Astrocyte (in vitro differentiated cells and primary cell): Measurements from ENCODE around the gene UGT1A7.

Experiments
- CTCF ChIP-seq: IDR thresholded peaks from 2 replicates; pipeline ENCODE4 v1.5.1; 2011; ENCODE audit warnings: low read depth, mild to moderate bottlenecking, inconsistent platforms, low read length, moderate library complexity; ENCODE audit not compliant: insufficient read depth
- EZH2 ChIP-seq: IDR thresholded peaks from 2 replicates; pipeline ENCODE4 v1.6.1; 2012; ENCODE audit warnings: mild to moderate bottlenecking, low read length, inconsistent platforms; ENCODE audit not compliant: insufficient read depth

DNA sequence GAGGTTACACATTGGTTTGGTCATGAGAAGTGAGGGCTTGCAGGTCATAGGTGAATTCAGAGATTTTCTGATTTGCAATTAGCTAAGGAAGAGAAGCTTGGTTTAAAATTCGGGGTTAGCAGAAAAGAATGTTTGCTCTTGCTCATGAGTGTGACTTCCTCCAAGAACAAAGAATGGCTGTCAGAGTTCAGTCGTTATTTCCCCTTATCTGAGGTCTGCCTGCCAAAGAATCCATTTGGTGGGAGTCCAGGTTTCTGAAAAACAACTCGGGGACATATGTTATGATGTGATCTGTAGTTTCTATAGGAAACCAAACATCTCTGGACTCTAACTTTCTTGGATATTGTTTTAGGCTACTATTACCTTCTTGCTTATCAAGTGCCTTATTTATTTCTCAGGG is 7.8 kb downstream of the UGT1A7 start:
- no peak for TF ChIP-seq CTCF
- TF ChIP-seq EZH2, result no peak
